ELR (cell line): ENCODE data around the gene TOR2A.

Experiments used
- DNase-seq: peaks from one replicate; pipeline ENCODE4 v3.0.0-alpha.2; 2015; ENCODE audit warnings: low read depth

The TOR2A gene

GRCh38 chr9:127720031-127720864 lies 14.8 kb downstream of the TOR2A start:
- no peak for DNase-seq

GRCh38 chr9:127717766-127718165 lies 17.3 kb downstream of the TOR2A start:
- no peak for DNase-seq

- DNase-seq, result no peak
Observed at GRCh38 chr9:127716412-127716811, 18.7 kb downstream of the TOR2A start.

GRCh38 chr9:127715470-127716337 lies 19.4 kb downstream of the TOR2A start, which contains the start of the genes PTRH1 and TTC16:
Gene PTRH1 (minus strand): TSS chr9:127715663. CDS start chr9:127715639, 24 bp downstream.
Gene TTC16 (plus strand): TSS chr9:127716079. CDS start chr9:127716146, 67 bp downstream.
- peak; percentile 96 for DNase-seq

GRCh38 chr9:127714951-127715469 lies 20.1 kb downstream of the TOR2A start:
- peak; percentile 46 for DNase-seq

GRCh38 chr9:127714020-127714750 lies 20.9 kb downstream of the TOR2A start:
- DNase-seq, result no peak

GRCh38 chr9:127712867-127713266 lies 22.2 kb downstream of the TOR2A start:
- no peak for DNase-seq

- no peak for DNase-seq
Observed at GRCh38 chr9:127712371-127712770, 22.7 kb downstream of the TOR2A start.

GRCh38 chr9:127711831-127712274 lies 23.2 kb downstream of the TOR2A start:
- DNase-seq, result no peak

- no peak for DNase-seq
Observed at GRCh38 chr9:127711226-127711701, 23.8 kb downstream of the TOR2A start.

- no peak for DNase-seq
Observed at GRCh38 chr9:127710204-127710783, 24.8 kb downstream of the TOR2A start.

- no peak for DNase-seq
Observed at GRCh38 chr9:127708952-127709587, 26.0 kb downstream of the TOR2A start.

GRCh38 chr9:127707766-127708165 lies 27.3 kb downstream of the TOR2A start:
- peak; percentile 41 for DNase-seq

- DNase-seq, result no peak
Observed at GRCh38 chr9:127706836-127707241, 28.3 kb downstream of the TOR2A start, which contains the start of gene CFAP157. Gene CFAP157 (plus strand): TSS chr9:127706988. CDS start chr9:127707032, 44 bp downstream.

GRCh38 chr9:127705577-127706379 lies 29.3 kb downstream of the TOR2A start:
- DNase-seq, result no peak

- DNase-seq, result no peak
Observed at GRCh38 chr9:127703289-127703946, 31.7 kb downstream of the TOR2A start.

- no peak for DNase-seq
Observed at GRCh38 chr9:127700594-127701255, 34.4 kb downstream of the TOR2A start.

GRCh38 chr9:127700140-127700539 lies 35.0 kb downstream of the TOR2A start:
- DNase-seq, result no peak
